HepG2 (cell line): ENCODE results near the gene NPW. TPM values are rescaled to one million over a fixed set of nuclear protein-coding genes. Genes with fewer than 3 reads are reported as not detected.

ENCODE experiments used
- ATAC-seq: fragments of 200-7000 bp; cut with Tn5 transposase; 3 replicates; pipeline ENCODE4 v1.9.1; 2020; ENCODE audit warnings: mild to moderate bottlenecking, moderate library complexity
- BruUV-seq: library from RNA; stranded (reverse); fragments of 400-500 nt; replicated peaks from 2 replicates; lab custom pipeline; 2021; lab: Mats Ljungman, UMichigan
- CTCF ChIA-PET: fragments of 300-600 bp; formaldehyde crosslinking; extraction: SDS; loops from one replicate; lab custom pipeline; 2021; ENCODE audit warnings: low total read pairs, inconsistent platforms, low intra/inter-chr PET ratio; lab: Yijun Ruan, JAX
- POLR2A ChIA-PET: fragments of 350-600 bp; sonication (Branson Sonifier 250); formaldehyde crosslinking; loops from one replicate; lab custom pipeline; 2020; ENCODE audit warnings: antibody characterized with exemption, inconsistent platforms; lab: Yijun Ruan, JAX
- DNase-seq: peaks from one replicate; pipeline ENCODE4 v3.0.0-alpha.2; 2015; ENCODE audit warnings: low spot score
- FAIRE-seq: peaks from 3 replicates; lab custom pipeline; 2011; peaks lifted over from hg19 to GRCh38; lab: Jason Lieb, UNC
- H2AFZ ChIP-seq: one replicate; pipeline ENCODE4 v1.6.1; 2011; ENCODE audit warnings: low read length, inconsistent platforms
- H3K27ac ChIP-seq: fragments of 300-600 bp; 3 replicates; pipeline ENCODE4 v1.8.0; 2011; ENCODE audit warnings: mixed run types, mild to moderate bottlenecking, mixed read lengths, low read length, inconsistent platforms; ENCODE audit not compliant: insufficient read depth; ENCODE audit errors: extremely low read length
- H3K27me3 ChIP-seq, 2 experiments: fragments of 200-600 bp in 1 of 2; 2 replicates in 1 of 2; 3 replicates in 1 of 2; pipeline versions ENCODE4 v1.6.0 to v1.8.0; 2011; ENCODE audit warnings: low read length in 2 of 2, mild to moderate bottlenecking in 2 of 2, moderate library complexity in 2 of 2, inconsistent platforms in 1 of 2; ENCODE audit not compliant: insufficient read depth in 2 of 2, control insufficient read depth in 1 of 2
- H3K36me3 ChIP-seq, 2 experiments: fragments of 200-600 bp in 1 of 2; replicated peaks in 1 of 2; 2 replicates in 1 of 2; 3 replicates in 1 of 2; pipeline versions ENCODE4 v1.5.1 to v1.8.0; 2011; ENCODE audit warnings: low read length in 2 of 2, inconsistent platforms in 1 of 2; ENCODE audit not compliant: insufficient read depth in 2 of 2, control insufficient read depth in 1 of 2
- H3K4me1 ChIP-seq: 2 replicates; pipeline ENCODE4 v1.5.1; 2012; ENCODE audit warnings: low read length, inconsistent platforms; ENCODE audit not compliant: insufficient read depth
- H3K4me2 ChIP-seq: 2 replicates; pipeline ENCODE4 v1.6.0; 2011; ENCODE audit warnings: low read depth, low read length, inconsistent platforms
- H3K4me3 ChIP-seq, 3 experiments: fragments of 200-600 bp in 1 of 3; sonication (generic), shearing (Covaris generic) in 1 of 3; replicated peaks in 1 of 3; 2 replicates each; pipeline ENCODE4 v1.5.1; 2011 to 2016; ENCODE audit warnings: low read length in 3 of 3, inconsistent platforms in 2 of 3, low read depth in 2 of 3, mild to moderate bottlenecking in 2 of 3, control low read depth in 1 of 3, mixed read lengths in 1 of 3; ENCODE audit not compliant: insufficient read depth in 1 of 3
- H3K79me2 ChIP-seq: one replicate; pipeline ENCODE4 v1.6.1; 2011; ENCODE audit warnings: low read length, inconsistent platforms; ENCODE audit not compliant: insufficient read depth
- H3K9ac ChIP-seq: 2 replicates; pipeline ENCODE4 v1.6.0; 2011; ENCODE audit warnings: mild to moderate bottlenecking, low read depth, low read length, inconsistent platforms; ENCODE audit not compliant: insufficient read depth
- H3K9me3 ChIP-seq: 2 replicates; pipeline ENCODE4 v1.5.1; 2012; ENCODE audit warnings: mild to moderate bottlenecking, low read length
- H4K20me1 ChIP-seq: 2 replicates; pipeline ENCODE4 v1.6.0; 2011; ENCODE audit warnings: inconsistent platforms, mild to moderate bottlenecking, low read length, moderate library complexity; ENCODE audit not compliant: insufficient read depth
- MIER3 ChIP-seq: IDR thresholded peaks from 2 replicates; pipeline ENCODE4 v1.6.1; 2016; ENCODE audit warnings: missing compliant biosample characterization, borderline replicate concordance
- NFYC ChIP-seq: IDR thresholded peaks from 2 replicates; pipeline ENCODE4 v1.6.1; 2016; ENCODE audit warnings: missing genetic modification reagents, missing compliant biosample characterization
- PAX8 ChIP-seq: sonication (generic); formaldehyde crosslinking; IDR thresholded peaks from 2 replicates; pipeline ENCODE4 v1.8.0; 2022; ENCODE audit warnings: mild to moderate bottlenecking, missing genetic modification reagents, borderline replicate concordance
- PLRG1 ChIP-seq: fragments of 450-650 bp; conservative IDR thresholded peaks from 2 replicates; pipeline ENCODE4 v1.6.1; 2016
- SMAD9 ChIP-seq: sonication (generic); formaldehyde crosslinking; IDR thresholded peaks from 2 replicates; pipeline ENCODE4 v1.5.1; 2020; ENCODE audit warnings: mild to moderate bottlenecking, missing genetic modification reagents
- TP53 ChIP-seq: sonication (generic); formaldehyde crosslinking; conservative IDR thresholded peaks from 2 replicates; pipeline ENCODE4 v1.4.0; 2020; ENCODE audit warnings: missing genetic modification reagents
- ZBTB46 ChIP-seq: sonication (generic); formaldehyde crosslinking; IDR thresholded peaks from 2 replicates; pipeline ENCODE4 v1.4.0; 2020; ENCODE audit warnings: mild to moderate bottlenecking, missing genetic modification reagents, borderline replicate concordance
- ZKSCAN8 ChIP-seq: IDR thresholded peaks from 2 replicates; pipeline ENCODE4 v1.6.1; 2016; ENCODE audit warnings: borderline replicate concordance, missing genetic modification reagents, missing compliant biosample characterization
- ZNF264 ChIP-seq: sonication (generic); formaldehyde crosslinking; IDR thresholded peaks from 2 replicates; pipeline ENCODE4 v1.4.0; 2020; ENCODE audit warnings: missing genetic modification reagents
- ZNF704 ChIP-seq: sonication (generic); formaldehyde crosslinking; IDR thresholded peaks from 2 replicates; pipeline ENCODE4 v1.8.1; 2023; ENCODE audit warnings: mild to moderate bottlenecking, inconsistent platforms, moderate library complexity, missing genetic modification reagents, borderline replicate concordance
- ZSCAN31 ChIP-seq: sonication (generic); formaldehyde crosslinking; IDR thresholded peaks from 2 replicates; pipeline ENCODE4 v1.5.0; 2020; ENCODE audit warnings: low read depth, mild to moderate bottlenecking, missing genetic modification reagents
- WGBS: methylation state at CpG from one replicate; pipeline ENCODE4 v1.1.6; 2017; ENCODE audit warnings: low lambda C conversion rate; 5-methylcytosine and 5-hydroxymethylcytosine counted together
- in situ Hi-C: cut with HindIII; loops from 2 replicates; pipeline ENCODE4 v1.10.0; 2017; ENCODE audit warnings: low pct_unique_long_range_greater_than_20kb; ENCODE audit not compliant: extremely low pct_ligation_motif_present
- intact Hi-C: fragments of 100-400 bp; cut with micrococcal nuclease; formaldehyde crosslinking; loops from one replicate; pipeline ENCODE4 v1.10.0; 2022; ENCODE audit not compliant: unreplicated experiment
- polyA plus RNA-seq, 8 experiments: library from polyadenylated mRNA; depleted of rRNA in 3 of 8; stranded (reverse) in 7 of 8; unstranded in 1 of 8; fragments of >200 nt; fragmentation: Illumina TruSeq in 4 of 8; extraction: Trizol in 4 of 8; gene quantifications; 2 replicates each; pipeline versions ENCODE4 v1.2.1 to v1.2.3, GENCODE V29; 2011 to 2016; ENCODE audit warnings: low read depth in 4 of 8, missing spikeins in 1 of 8, mixed read lengths in 1 of 8; ENCODE audit not compliant: insufficient read depth in 1 of 8
- total RNA-seq, 5 experiments: library from RNA; depleted of rRNA; stranded (reverse); fragments of >200 nt; fragmentation: Illumina TruSeq; extraction: Trizol; gene quantifications; 2 replicates each; pipeline ENCODE4 v1.2.3, GENCODE V29; 2016; ENCODE audit warnings: low read depth in 1 of 5
- TF ChIP-seq, protein P1 (sequence below), 2 experiments: fragments of 450-650 bp in 1 of 2; sonication (generic) in 1 of 2; formaldehyde crosslinking; IDR thresholded peaks; 2 replicates each; pipeline versions ENCODE4 v1.5.0 to v1.8.0; 2020 to 2022; ENCODE audit warnings: mild to moderate bottlenecking in 1 of 2, missing genetic modification reagents in 1 of 2
- TF ChIP-seq, protein P2 (sequence below): sonication (generic); formaldehyde crosslinking; IDR thresholded peaks from 2 replicates; pipeline ENCODE4 v1.5.1; 2020; ENCODE audit warnings: mild to moderate bottlenecking, missing genetic modification reagents, moderate library complexity

Gene NPW
- total and polyA plus RNA-seq, 2 of the 13 experiments (the other 11 are each of a cell fraction or from before 2014, with no cell fraction given) = 0.24 to 0.97 TPM

DNA sequence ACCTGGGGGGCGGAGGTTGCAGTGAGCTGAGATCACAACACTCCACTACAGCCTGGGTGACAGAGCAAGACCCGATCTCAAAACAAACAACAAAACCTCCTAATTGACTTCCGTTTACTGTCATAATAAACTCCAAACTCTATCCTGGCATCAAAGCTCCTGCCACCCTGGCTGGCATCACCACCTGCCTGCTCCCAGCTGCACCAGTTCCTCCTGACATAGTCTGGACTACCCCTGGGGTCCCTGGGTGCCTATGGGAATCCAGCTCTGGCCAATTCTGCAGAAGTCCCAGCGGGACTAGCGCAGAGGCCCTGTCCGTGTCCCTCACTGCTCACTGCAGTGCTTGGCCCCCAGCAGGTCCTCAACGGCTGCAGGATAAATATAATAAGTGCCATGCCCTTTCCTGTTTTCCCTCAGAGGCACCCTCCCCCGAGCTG lies 27.3 kb downstream of the NPW start (continued):
- TF ChIP-seq ZNF704 (CRISPR knock-in tag) (no peak), PAX8 (CRISPR knock-in tag) (0 out of 2 replicates have a peak, but pooled peaks have one; percentile 12), TP53 (CRISPR knock-in tag) (no peak), SMAD9 (CRISPR knock-in tag) (no peak), ZNF264 (CRISPR knock-in tag) (peak; percentile 76)

DNA sequence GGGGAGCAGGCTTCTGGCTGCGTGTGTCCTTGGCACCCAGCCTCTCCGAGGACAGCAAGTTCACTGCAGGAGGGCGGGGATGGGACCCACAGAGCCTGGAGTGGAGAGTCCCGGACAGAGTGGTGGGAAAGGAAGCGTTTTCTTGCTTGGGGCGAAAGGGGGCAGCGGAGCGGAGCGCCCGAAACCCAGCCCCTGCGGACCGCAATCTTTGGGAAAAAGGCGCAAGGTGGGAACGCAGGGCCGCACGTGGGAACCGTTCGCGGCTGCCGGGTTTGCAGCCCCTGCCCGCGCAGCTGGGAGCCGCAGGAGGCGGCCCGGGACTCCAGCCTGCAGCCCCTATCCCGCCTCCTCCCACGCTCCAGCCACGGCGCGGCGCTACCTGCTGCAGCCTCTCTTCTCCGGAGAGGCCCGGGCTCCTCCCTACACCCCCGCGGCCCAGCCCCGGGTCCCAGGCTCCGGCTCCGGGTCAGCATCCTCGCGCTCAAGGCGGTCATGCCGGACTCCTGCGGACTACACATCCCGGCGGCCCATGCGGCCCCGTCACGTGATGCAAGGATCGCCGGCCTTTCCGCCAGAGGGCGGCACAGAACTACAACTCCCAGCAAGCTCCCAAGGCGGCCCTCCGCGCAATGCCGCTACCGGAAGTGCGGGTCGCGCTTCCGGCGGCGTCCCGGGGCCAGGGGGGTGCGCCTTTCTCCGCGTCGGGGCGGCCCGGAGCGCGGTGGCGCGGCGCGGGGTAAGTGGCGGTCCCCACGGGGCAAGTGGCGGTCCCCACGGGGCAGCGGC lies 27.9 kb downstream of the NPW start, which contains the start of the genes NTHL1 and TSC2:
Gene NTHL1 (minus strand): TSS at position 505 of the 786 bp plus-strand sequence. CDS start 11 bp downstream, at position 494.
Gene TSC2 (plus strand): TSS at position 656 of the 786 bp plus-strand sequence. CDS start 631 bp downstream, outside the sequence.
- CTCF ChIA-PET = interaction anchor here (1.4 kb wide), 1 partner anchor 24 kb away, joined by 7 read pairs; no protein-coding TSS in a partner anchor
- H3K9me3 ChIP-seq = no peaks in the 10 kb centered on the region
- in situ Hi-C loops = no loop called here
- H3K4me3 ChIP-seq = peak within 1 kb of the TSS; percentile 86 to 95 (median 90)
- no TSS peak for BruUV-seq
- H3K27me3 ChIP-seq = peaks cover 0 to 2% of the 10 kb centered on the region in 2 experiments; a peak in 1 of 5 replicates
- H3K4me1 ChIP-seq = peaks cover 25% of the 10 kb centered on the region
- no peak within 1 kb of the TSS for H2AFZ ChIP-seq
- H3K79me2 ChIP-seq = peaks cover 19% of the 10 kb centered on the region
- POLR2A ChIA-PET = interaction anchor here (0.8 to 3.3 kb wide), 16 partner anchors 8 to 108 kb away, joined by 3 to 67 read pairs (median 6); partner anchors contain the start of genes RPS2 and TRAF7
- H3K36me3 ChIP-seq = peaks cover 1 to 8% of the 10 kb centered on the region in 2 experiments; a peak in 3 of 5 replicates
- no peaks in the 10 kb centered on the region for H4K20me1 ChIP-seq
- ATAC-seq (peak; percentile 91), FAIRE-seq (peak; percentile 67), DNase-seq (peak; percentile 93)
- WGBS = 1% methylated on average over 29 of the region's 81 CpGs
- peak within 1 kb of the TSS; percentile 84 for H3K9ac ChIP-seq
- H3K4me2 ChIP-seq = peak within 1 kb of the TSS; percentile 99
- intact Hi-C loops = no loop called here
- H3K27ac ChIP-seq = peak within 1 kb of the TSS; percentile 63
- TF ChIP-seq NFYC (CRISPR knock-in tag) = peak; percentile 55
- TF ChIP-seq ZBTB46 (CRISPR knock-in tag) = no peak
- no peak for TF ChIP-seq PLRG1
- TF ChIP-seq, protein P1, sequence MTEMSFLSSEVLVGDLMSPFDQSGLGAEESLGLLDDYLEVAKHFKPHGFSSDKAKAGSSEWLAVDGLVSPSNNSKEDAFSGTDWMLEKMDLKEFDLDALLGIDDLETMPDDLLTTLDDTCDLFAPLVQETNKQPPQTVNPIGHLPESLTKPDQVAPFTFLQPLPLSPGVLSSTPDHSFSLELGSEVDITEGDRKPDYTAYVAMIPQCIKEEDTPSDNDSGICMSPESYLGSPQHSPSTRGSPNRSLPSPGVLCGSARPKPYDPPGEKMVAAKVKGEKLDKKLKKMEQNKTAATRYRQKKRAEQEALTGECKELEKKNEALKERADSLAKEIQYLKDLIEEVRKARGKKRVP (CRISPR knock-in tag; IDR thresholded peaks at IDR 0.05) = peak in 1 of 2 experiments; percentile 92; a peak in 2 of 4 replicates
- TF ChIP-seq ZSCAN31 (CRISPR knock-in tag) = peak; percentile 81
- peak; percentile 19; the same call in 1 of the 2 replicates for TF ChIP-seq ZKSCAN8
- TF ChIP-seq, protein P2, sequence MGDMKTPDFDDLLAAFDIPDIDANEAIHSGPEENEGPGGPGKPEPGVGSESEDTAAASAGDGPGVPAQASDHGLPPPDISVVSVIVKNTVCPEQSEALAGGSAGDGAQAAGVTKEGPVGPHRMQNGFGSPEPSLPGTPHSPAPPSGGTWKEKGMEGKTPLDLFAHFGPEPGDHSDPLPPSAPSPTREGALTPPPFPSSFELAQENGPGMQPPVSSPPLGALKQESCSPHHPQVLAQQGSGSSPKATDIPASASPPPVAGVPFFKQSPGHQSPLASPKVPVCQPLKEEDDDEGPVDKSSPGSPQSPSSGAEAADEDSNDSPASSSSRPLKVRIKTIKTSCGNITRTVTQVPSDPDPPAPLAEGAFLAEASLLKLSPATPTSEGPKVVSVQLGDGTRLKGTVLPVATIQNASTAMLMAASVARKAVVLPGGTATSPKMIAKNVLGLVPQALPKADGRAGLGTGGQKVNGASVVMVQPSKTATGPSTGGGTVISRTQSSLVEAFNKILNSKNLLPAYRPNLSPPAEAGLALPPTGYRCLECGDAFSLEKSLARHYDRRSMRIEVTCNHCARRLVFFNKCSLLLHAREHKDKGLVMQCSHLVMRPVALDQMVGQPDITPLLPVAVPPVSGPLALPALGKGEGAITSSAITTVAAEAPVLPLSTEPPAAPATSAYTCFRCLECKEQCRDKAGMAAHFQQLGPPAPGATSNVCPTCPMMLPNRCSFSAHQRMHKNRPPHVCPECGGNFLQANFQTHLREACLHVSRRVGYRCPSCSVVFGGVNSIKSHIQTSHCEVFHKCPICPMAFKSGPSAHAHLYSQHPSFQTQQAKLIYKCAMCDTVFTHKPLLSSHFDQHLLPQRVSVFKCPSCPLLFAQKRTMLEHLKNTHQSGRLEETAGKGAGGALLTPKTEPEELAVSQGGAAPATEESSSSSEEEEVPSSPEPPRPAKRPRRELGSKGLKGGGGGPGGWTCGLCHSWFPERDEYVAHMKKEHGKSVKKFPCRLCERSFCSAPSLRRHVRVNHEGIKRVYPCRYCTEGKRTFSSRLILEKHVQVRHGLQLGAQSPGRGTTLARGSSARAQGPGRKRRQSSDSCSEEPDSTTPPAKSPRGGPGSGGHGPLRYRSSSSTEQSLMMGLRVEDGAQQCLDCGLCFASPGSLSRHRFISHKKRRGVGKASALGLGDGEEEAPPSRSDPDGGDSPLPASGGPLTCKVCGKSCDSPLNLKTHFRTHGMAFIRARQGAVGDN (CRISPR knock-in tag) = peak; percentile 88
- peak; percentile 88; the same call in 1 of the 2 replicates for TF ChIP-seq MIER3
